ENCODE measurements around the gene HDHD3. TPM values are rescaled to one million over a fixed set of nuclear protein-coding genes. Genes with fewer than 3 reads are reported as not detected.

The HDHD3 gene
- total and polyA plus RNA-seq, 12 donors: 89.1 to 343 (median 194) TPM

GRCh38 chr9:113401027-113401792, 24.4 kb upstream of the HDHD3 start, which contains the start of gene ALAD:
Gene ALAD (minus strand): TSS chr9:113401284. CDS start chr9:113393559, 7,725 bp downstream.
- Histone ChIP-seq H3K27ac (peak within 1 kb of the TSS in 4 of 5 donors; percentile 52 to 82 (median 71)), H3K4me3 (peak within 1 kb of the TSS; percentile 42 to 81 (median 51)), H3K9me3 (replicated peaks in 1 of 3) (no peaks in the 10 kb centered on the region), H3K4me1 (replicated peaks in 1 of 2) (peaks cover 14 to 47% of the 10 kb centered on the region in 2 donors), H3K27me3 (no peaks in the 10 kb centered on the region), H3K36me3 (replicated peaks in 1 of 2) (peaks cover 0 to 5% of the 10 kb centered on the region in 2 donors)
- WGBS, 4 donors: 2 to 7% (median 4%) methylated on average over 13 to 50 of the region's 50 CpGs
- peak; percentile 87 to 97 (median 93) for TF ChIP-seq CTCF (IDR thresholded peaks at IDR 0.05)
- peak; percentile 64 to 87 for TF ChIP-seq POLR2A (IDR thresholded peaks at IDR 0.05)
- DNase-seq: peak; percentile 98 to 100 (median 99)
- intact Hi-C loops (cut with DNase I): loop anchor here in 1 of 2 donors (10.0 kb wide), 1 partner anchor 96 kb away; the partner anchor contains the start of gene RNF183

GRCh38 chr9:113399646-113400200, 22.9 kb upstream of the HDHD3 start:
- TF ChIP-seq POLR2A (IDR thresholded peaks at IDR 0.05): peak in 1 of 2 donors; percentile 32
- TF ChIP-seq CTCF (IDR thresholded peaks at IDR 0.05): no peak
- Histone ChIP-seq H3K4me1 (replicated peaks in 1 of 2) (peaks cover 21 to 54% of the 10 kb centered on the region in 2 donors), H3K9me3 (replicated peaks in 1 of 3) (no peaks in the 10 kb centered on the region), H3K27ac (peak overlapping the region in 4 of 5 donors; percentile 11 to 82 (median 71)), H3K27me3 (no peaks in the 10 kb centered on the region), H3K4me3 (peak overlapping the region in 2 of 4 donors; percentile 8 to 56), H3K36me3 (replicated peaks in 1 of 2) (peaks cover 0 to 5% of the 10 kb centered on the region in 2 donors)
- 57 to 75% (median 61%) methylated on average over 2 to 3 of the region's 3 CpGs for WGBS, 4 donors
- no peak for DNase-seq
- intact Hi-C loops (cut with DNase I): loop anchor here in 1 of 2 donors (10.0 kb wide), 1 partner anchor 95 kb away; the partner anchor contains the start of gene RNF183

- DNase-seq: no peak
- Histone ChIP-seq H3K27me3 (no peaks in the 10 kb centered on the region), H3K9me3 (replicated peaks in 1 of 3) (no peaks in the 10 kb centered on the region), H3K36me3 (replicated peaks in 1 of 2) (peaks cover 0 to 5% of the 10 kb centered on the region in 2 donors), H3K4me3 (peak overlapping the region in 1 of 4 donors; percentile 56), H3K27ac (peak overlapping the region; percentile 17 to 82 (median 67)), H3K4me1 (replicated peaks in 1 of 2) (peaks cover 21 to 54% of the 10 kb centered on the region in 2 donors)
- no peak for TF ChIP-seq CTCF (IDR thresholded peaks at IDR 0.05)
- TF ChIP-seq POLR2A (IDR thresholded peaks at IDR 0.05): peak in 1 of 2 donors; percentile 18
- intact Hi-C loops (cut with DNase I): no loop called here
- WGBS, 4 donors: 51 to 63% (median 55%) methylated on average over 5 of the region's 5 CpGs
Observed at GRCh38 chr9:113398796-113399195, 22.0 kb upstream of the HDHD3 start.

- intact Hi-C loops (cut with DNase I): no loop called here
- peaks cover 0 to 13% of the 10 kb centered on the region in 2 donors for H3K36me3 ChIP-seq (replicated peaks in 1 of 2)
- H3K27me3 ChIP-seq: no peaks in the 10 kb centered on the region
- TF ChIP-seq CTCF (IDR thresholded peaks at IDR 0.05): no peak
- TF ChIP-seq POLR2A (IDR thresholded peaks at IDR 0.05): no peak
- DNase-seq: peak in 1 of 7 donors; percentile 43
- peak overlapping the region in 3 of 5 donors; percentile 17 to 82 (median 75) for H3K27ac ChIP-seq
- no peaks in the 10 kb centered on the region for H3K9me3 ChIP-seq (replicated peaks in 1 of 3)
- 58 to 77% (median 65%) methylated on average over 3 of the region's 3 CpGs for WGBS, 4 donors
- peaks cover 21 to 54% of the 10 kb centered on the region in 2 donors for H3K4me1 ChIP-seq (replicated peaks in 1 of 2)
- no peak overlapping the region for H3K4me3 ChIP-seq
Observed at GRCh38 chr9:113397203-113397631, 20.4 kb upstream of the HDHD3 start.

Measured in adrenal gland (tissue), 12 donors.